ENCODE data around the gene GPHA2. TPM values are rescaled to one million over a fixed set of nuclear protein-coding genes. Genes with fewer than 3 reads are reported as not detected.

The GPHA2 gene
- total and polyA plus RNA-seq, 2 of the 13 experiments (the other 11 are each of a cell fraction or from before 2014, with no cell fraction given), result 13.0 to 19.1 TPM

- TF ChIP-seq, protein P1, sequence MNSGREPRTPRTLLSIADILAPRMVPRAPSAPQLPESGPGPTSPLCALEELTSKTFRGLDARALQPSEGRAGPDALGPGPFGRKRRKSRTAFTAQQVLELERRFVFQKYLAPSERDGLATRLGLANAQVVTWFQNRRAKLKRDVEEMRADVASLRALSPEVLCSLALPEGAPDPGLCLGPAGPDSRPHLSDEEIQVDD (CRISPR knock-in tag; IDR thresholded peaks at IDR 0.05; ENCODE audit: borderline replicate concordance), result peak; percentile 23; the same call in 1 of the 2 replicates
- TF ChIP-seq NFIB (CRISPR knock-in tag; IDR thresholded peaks at IDR 0.05; ENCODE audit: borderline replicate concordance), result 0 out of 2 replicates have a peak, but pooled peaks have one; percentile 57
- peak; percentile 71; the same call in 1 of the 2 replicates for TF ChIP-seq ZNF691 (CRISPR knock-in tag; IDR thresholded peaks at IDR 0.05; ENCODE audit: borderline replicate concordance, low read depth)
- TF ChIP-seq, protein P2, sequence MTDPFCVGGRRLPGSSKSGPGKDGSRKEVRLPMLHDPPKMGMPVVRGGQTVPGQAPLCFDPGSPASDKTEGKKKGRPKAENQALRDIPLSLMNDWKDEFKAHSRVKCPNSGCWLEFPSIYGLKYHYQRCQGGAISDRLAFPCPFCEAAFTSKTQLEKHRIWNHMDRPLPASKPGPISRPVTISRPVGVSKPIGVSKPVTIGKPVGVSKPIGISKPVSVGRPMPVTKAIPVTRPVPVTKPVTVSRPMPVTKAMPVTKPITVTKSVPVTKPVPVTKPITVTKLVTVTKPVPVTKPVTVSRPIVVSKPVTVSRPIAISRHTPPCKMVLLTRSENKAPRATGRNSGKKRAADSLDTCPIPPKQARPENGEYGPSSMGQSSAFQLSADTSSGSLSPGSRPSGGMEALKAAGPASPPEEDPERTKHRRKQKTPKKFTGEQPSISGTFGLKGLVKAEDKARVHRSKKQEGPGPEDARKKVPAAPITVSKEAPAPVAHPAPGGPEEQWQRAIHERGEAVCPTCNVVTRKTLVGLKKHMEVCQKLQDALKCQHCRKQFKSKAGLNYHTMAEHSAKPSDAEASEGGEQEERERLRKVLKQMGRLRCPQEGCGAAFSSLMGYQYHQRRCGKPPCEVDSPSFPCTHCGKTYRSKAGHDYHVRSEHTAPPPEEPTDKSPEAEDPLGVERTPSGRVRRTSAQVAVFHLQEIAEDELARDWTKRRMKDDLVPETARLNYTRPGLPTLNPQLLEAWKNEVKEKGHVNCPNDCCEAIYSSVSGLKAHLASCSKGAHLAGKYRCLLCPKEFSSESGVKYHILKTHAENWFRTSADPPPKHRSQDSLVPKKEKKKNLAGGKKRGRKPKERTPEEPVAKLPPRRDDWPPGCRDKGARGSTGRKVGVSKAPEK (CRISPR knock-in tag; IDR thresholded peaks at IDR 0.05; ENCODE audit: borderline replicate concordance), result no peak
- TF ChIP-seq TRAFD1 (CRISPR knock-in tag; IDR thresholded peaks at IDR 0.05; ENCODE audit: borderline replicate concordance), result no peak
- no peak for TF ChIP-seq PLRG1 (conservative IDR thresholded peaks at IDR 0.05)
- TF ChIP-seq YEATS2 (CRISPR knock-in tag; IDR thresholded peaks at IDR 0.05; ENCODE audit: borderline replicate concordance), result no peak
- peak; percentile 58; the same call in 1 of the 2 replicates for TF ChIP-seq ZNF543 (CRISPR knock-in tag; IDR thresholded peaks at IDR 0.05)
- no peak for TF ChIP-seq HNRNPK (IDR thresholded peaks at IDR 0.05; ENCODE audit: low read depth, low read length, poor library complexity, severe bottlenecking)
- TF ChIP-seq, protein P3, sequence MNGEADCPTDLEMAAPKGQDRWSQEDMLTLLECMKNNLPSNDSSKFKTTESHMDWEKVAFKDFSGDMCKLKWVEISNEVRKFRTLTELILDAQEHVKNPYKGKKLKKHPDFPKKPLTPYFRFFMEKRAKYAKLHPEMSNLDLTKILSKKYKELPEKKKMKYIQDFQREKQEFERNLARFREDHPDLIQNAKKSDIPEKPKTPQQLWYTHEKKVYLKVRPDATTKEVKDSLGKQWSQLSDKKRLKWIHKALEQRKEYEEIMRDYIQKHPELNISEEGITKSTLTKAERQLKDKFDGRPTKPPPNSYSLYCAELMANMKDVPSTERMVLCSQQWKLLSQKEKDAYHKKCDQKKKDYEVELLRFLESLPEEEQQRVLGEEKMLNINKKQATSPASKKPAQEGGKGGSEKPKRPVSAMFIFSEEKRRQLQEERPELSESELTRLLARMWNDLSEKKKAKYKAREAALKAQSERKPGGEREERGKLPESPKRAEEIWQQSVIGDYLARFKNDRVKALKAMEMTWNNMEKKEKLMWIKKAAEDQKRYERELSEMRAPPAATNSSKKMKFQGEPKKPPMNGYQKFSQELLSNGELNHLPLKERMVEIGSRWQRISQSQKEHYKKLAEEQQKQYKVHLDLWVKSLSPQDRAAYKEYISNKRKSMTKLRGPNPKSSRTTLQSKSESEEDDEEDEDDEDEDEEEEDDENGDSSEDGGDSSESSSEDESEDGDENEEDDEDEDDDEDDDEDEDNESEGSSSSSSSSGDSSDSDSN (CRISPR knock-in tag; IDR thresholded peaks at IDR 0.05), result peak; percentile 100
- peak; percentile 41; the same call in 1 of the 2 replicates for TF ChIP-seq ZNF607 (CRISPR knock-in tag; IDR thresholded peaks at IDR 0.05; ENCODE audit: borderline replicate concordance)
- TF ChIP-seq MEIS2 (CRISPR knock-in tag; IDR thresholded peaks at IDR 0.05), result no peak
- TF ChIP-seq ZNF580 (CRISPR knock-in tag; IDR thresholded peaks at IDR 0.05; ENCODE audit: borderline replicate concordance, low read depth), result peak; percentile 68; the same call in 1 of the 2 replicates
- no peak for TF ChIP-seq TBX3 (IDR thresholded peaks at IDR 0.05; ENCODE audit: borderline replicate concordance)
- TF ChIP-seq ZFAT (CRISPR knock-in tag; conservative IDR thresholded peaks at IDR 0.05), result no peak
- TF ChIP-seq CBX2 (IDR thresholded peaks at IDR 0.05; ENCODE audit: low read depth, low read length), result no peak
- no peak for TF ChIP-seq CBX2 (CRISPR knock-in tag; IDR thresholded peaks at IDR 0.05; ENCODE audit: low read depth)
Observed at GRCh38 chr11:64916775-64917662, 18.7 kb downstream of the GPHA2 start, which contains the start of gene ATG2A (continued).

Data from HepG2 (cell line).